CMK (cell line): ENCODE data around the gene HSD17B3.
"Not testable (repeated sequence)": the region's sequence is repeated elsewhere in the genome, so short reads cannot be mapped to it uniquely, and the experiment has no call there.

ENCODE experiments used
- DNase-seq: peaks from one replicate; pipeline ENCODE4 v3.0.0-alpha.2; 2010; ENCODE audit warnings: low read depth

HSD17B3 gene

GRCh38 chr9:96306958-96307357 lies 5.0 kb upstream of the HSD17B3 start:
- not testable (repeated sequence) for DNase-seq

GRCh38 chr9:96305171-96305570 lies 3.2 kb upstream of the HSD17B3 start:
- DNase-seq: no peak

- no peak for DNase-seq
Observed at GRCh38 chr9:96304230-96304629, 2.3 kb upstream of the HSD17B3 start.

- DNase-seq: no peak
Observed at GRCh38 chr9:96299823-96300222, 2.2 kb downstream of the HSD17B3 start.

DNA sequence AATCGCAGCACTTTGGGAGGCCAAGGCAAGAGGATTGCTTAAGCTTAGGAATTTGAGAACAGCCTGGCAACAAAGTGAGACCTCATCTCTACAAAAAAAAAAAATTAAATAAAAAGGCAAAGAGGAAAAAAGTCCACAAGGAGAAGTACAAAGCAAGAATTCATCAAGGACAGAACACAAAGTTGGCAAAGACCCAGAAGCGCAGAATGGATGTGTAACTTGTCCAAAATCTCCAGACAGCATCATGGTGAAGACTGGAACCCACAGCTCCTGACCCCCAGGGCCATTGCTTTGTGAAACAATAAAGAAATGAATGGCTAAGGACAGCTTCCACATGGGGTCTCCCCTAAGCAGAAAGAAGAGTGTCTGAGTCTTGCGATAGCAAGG lies 7.8 kb downstream of the HSD17B3 start:
- DNase-seq: no peak

DNA sequence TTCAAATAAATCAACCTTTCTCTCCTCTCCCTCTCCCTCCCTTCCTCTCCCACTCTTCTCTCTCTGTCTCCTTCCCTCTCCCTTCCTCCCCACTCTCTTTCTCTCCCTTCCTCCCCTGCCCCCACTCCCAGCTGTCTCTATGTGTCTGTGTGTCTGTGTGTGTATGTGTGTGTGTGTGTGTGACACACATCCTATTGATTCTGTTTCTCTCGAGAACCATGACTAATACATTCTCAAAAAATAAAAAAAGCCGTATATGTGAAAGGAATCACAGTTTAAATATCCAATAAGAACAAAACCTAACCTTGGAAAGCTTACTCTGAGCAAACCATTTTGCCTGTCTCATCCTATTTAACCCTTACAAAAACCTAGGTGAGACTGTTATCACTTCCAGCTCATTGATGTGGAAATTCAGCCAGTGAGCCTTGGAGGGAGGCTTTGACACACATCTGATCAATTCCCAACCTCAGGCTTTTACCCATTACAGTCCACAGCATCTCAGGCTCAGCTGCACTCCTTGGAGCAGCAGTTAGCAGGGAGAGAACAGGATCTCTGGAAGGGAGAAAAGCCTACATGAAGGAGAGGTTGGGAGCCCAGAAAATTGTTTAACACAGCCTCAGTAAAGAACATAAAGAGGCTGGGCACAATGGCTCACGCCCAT lies 8.3 kb downstream of the HSD17B3 start:
- no peak for DNase-seq

DNA sequence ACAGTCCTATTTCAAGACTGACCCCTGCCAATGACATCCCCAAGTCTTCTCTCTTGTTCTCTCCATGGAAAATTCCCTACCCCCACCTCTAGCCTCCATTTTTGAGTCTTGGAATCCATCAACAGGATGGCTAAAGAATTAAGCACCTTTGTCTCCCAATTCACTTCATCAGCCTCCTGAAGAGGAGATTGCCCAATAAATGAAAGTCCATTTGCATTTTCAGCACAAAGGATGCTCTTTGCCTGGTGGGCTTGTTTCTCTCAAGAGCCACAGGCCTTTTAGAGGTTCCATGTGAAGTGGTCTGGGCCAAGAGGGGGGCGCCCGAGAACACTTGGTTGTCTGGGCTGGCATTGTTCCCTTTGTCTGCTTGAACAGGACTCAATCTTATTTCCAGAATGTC lies 12.6 kb downstream of the HSD17B3 start:
- DNase-seq: no peak

- DNase-seq: no peak
Observed at GRCh38 chr9:96281641-96282040, 20.3 kb downstream of the HSD17B3 start.

DNA sequence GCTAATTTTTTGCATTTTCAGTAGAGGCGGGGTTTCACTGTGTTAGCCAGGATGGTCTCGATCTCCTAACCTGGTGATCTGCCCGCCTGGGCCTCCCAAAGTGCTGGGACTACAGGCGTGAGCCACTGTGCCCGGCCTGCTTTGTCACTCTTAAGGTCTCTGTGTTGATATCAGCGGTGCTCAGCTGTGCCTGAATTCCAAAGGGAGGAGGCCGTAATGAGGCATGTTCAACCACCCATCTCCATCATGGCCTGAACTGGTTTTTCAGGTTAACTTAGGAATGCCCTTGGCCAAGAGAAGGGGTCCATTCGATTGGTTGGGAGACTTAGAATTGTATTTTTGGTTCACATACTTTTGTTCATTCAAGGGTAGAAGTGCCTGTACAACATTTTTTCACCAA lies 22.0 kb downstream of the HSD17B3 start:
- DNase-seq: no peak

- DNase-seq: no peak
Observed at GRCh38 chr9:96274939-96275338, 27.0 kb downstream of the HSD17B3 start.

GRCh38 chr9:96270236-96270744 lies 31.7 kb downstream of the HSD17B3 start:
- DNase-seq: no peak

- no peak for DNase-seq
Observed at GRCh38 chr9:96258967-96259366, 43.0 kb downstream of the HSD17B3 start.

GRCh38 chr9:96256800-96257199 lies 45.2 kb downstream of the HSD17B3 start:
- no peak for DNase-seq

DNA sequence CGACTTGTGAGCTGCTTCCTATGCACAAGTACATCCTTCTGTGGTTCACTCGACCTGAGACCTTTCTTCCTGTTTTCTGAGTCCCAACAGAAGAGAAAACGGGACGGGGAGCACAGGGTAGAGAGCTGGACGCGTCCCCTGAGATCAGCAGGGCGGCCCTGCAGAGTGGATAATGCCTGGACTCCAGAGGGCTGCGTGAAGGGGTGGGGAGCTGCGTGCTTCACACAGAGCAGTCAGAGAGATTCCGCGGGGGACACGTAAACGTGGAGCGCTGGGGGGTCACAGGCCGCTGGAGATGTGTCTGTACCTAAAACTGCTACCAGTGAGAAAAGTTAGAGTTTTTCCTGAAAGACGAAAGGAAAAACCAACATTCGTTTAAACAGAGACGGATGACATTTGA lies 46.3 kb downstream of the HSD17B3 start:
- DNase-seq: no peak

GRCh38 chr9:96253059-96253696 lies 48.8 kb downstream of the HSD17B3 start:
- DNase-seq: no peak

GRCh38 chr9:96251451-96251850 lies 50.5 kb downstream of the HSD17B3 start:
- no peak for DNase-seq

- DNase-seq: no peak
Observed at GRCh38 chr9:96249746-96250145, 52.2 kb downstream of the HSD17B3 start.

DNA sequence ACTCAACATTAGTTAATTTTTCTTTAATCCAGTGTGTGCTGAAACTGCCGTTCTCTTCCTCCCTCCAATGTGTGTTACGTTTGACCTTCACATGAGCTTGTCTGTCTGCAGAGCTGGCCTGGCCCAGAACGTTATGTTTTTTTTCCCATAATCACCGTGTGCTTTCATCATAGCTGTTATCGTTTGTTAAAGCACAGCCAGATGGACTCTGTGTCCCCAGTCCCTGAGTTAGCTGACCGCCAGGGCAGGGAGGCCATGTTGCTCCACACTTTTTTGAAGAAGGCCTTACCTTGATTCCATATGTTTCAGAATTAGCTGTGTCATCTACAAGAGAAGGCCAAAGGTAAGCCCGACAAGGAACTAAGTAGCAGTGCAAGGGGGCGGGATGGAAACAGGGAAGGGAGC lies 55.7 kb downstream of the HSD17B3 start:
- DNase-seq: no peak

- no peak for DNase-seq
Observed at GRCh38 chr9:96245399-96245798, 56.6 kb downstream of the HSD17B3 start.

DNA sequence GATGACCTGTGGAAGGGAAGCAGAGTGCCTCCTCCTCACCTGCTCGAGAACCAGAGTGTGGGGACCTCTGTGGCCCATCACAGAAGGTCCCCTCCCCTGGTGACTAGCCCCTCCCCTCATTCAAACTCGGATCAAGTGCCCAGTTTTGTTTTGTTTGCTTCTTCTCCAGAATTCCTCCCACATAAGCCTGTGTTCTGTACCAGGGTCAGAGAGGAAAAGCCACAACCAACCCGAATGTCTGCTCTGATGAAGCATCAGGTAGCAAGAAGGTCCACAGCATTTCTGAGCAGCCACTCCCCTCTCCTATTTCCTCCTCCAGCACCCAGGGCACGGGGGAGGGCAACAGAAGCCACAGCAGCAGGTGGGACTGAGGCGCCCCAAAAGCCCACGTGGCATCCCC lies 58.2 kb downstream of the HSD17B3 start:
- no peak for DNase-seq

GRCh38 chr9:96242811-96243210 lies 59.2 kb downstream of the HSD17B3 start:
- DNase-seq: no peak

DNA sequence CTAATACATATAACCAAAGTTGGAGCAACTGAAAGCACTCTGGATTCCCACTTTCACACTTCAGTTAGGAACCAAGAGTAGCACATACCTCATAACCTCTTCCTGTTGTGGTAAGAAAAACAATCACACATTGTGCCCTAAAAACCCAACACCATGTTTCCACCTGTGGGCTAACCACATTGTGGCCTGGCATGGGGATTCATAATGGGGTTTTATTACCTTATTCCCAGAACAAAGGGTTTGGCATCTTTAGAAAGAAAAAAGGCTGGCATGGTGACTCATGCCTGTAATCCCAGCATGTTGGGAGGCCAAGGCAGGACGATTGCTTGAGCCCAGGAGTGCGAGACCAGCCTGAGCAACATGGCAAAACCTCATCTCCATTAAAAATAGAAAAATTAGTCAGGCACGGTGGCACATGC lies 60.6 kb downstream of the HSD17B3 start:
- no peak for DNase-seq

GRCh38 chr9:96236854-96237550 lies 65.0 kb downstream of the HSD17B3 start:
- no peak for DNase-seq
